Measurements from ENCODE around the gene ATP11A.
"Not testable (repeated sequence)": the region's sequence is repeated elsewhere in the genome, so short reads cannot be mapped to it uniquely, and the experiment has no call there.

ATP11A gene

DNA sequence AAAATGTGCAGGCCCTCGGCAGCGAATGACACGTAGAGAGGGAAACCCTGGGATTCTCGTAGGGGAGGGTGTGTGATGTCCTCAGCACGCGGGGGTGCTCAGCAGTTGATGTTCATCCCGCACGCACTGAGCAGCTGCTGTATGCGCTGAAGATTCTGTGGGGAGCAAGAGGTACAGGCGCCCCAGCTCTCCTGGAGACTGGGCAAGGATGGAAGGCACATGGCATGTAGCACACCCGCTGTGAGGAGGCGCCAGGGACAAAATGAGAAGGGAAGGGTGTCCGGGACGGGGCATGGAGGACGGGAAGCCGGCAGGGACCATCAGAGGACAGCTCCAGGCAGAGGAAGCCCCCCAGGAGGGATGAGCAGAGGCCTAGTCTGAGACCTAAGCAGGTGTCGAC lies 15.4 kb downstream of the ATP11A start:
- H3K9me3 ChIP-seq (ENCODE audit: control insufficient read depth, low read depth, low read length) = no peaks in the 10 kb centered on the region
- H3K4me3 ChIP-seq (ENCODE audit: low read length) = no peak overlapping the region
- no peak overlapping the region for H3K27ac ChIP-seq (ENCODE audit: low read length)
- H3K36me3 ChIP-seq (ENCODE audit: control insufficient read depth, low read depth, low read length) = no peaks in the 10 kb centered on the region
- H3K4me1 ChIP-seq (ENCODE audit: control insufficient read depth, low read depth, low read length) = peaks cover 33% of the 10 kb centered on the region
- no peak overlapping the region for H3K9ac ChIP-seq (ENCODE audit: low read length)
- no peaks in the 10 kb centered on the region for H3K27me3 ChIP-seq (ENCODE audit: control insufficient read depth, insufficient read depth, low read length)

DNA sequence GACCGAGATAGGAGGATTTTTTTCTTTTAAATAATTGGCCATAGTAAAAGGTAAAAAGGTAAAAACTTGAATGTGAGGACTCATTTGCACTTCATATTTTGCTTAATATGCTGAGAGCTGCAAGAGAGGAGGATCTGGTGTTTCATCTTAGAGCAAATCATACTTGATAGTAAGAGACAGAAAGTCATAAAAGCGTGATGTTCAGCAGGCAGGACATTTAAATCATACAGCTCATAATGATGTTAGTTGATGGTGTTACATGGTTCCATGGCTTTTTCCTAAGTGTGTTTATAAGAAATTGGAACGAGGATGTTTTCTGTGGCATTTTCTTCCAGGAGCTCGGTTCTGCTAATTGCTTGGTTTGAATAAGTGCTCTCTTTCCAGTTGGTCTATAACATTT lies 16.3 kb downstream of the ATP11A start:
- H3K27ac ChIP-seq (ENCODE audit: low read length) = no peak overlapping the region
- no peaks in the 10 kb centered on the region for H3K9me3 ChIP-seq (ENCODE audit: control insufficient read depth, low read depth, low read length)
- H3K4me3 ChIP-seq (ENCODE audit: low read length) = no peak overlapping the region
- H3K9ac ChIP-seq (ENCODE audit: low read length) = no peak overlapping the region
- no peaks in the 10 kb centered on the region for H3K36me3 ChIP-seq (ENCODE audit: control insufficient read depth, low read depth, low read length)
- no peaks in the 10 kb centered on the region for H3K27me3 ChIP-seq (ENCODE audit: control insufficient read depth, insufficient read depth, low read length)
- H3K4me1 ChIP-seq (ENCODE audit: control insufficient read depth, low read depth, low read length) = peaks cover 35% of the 10 kb centered on the region

DNA sequence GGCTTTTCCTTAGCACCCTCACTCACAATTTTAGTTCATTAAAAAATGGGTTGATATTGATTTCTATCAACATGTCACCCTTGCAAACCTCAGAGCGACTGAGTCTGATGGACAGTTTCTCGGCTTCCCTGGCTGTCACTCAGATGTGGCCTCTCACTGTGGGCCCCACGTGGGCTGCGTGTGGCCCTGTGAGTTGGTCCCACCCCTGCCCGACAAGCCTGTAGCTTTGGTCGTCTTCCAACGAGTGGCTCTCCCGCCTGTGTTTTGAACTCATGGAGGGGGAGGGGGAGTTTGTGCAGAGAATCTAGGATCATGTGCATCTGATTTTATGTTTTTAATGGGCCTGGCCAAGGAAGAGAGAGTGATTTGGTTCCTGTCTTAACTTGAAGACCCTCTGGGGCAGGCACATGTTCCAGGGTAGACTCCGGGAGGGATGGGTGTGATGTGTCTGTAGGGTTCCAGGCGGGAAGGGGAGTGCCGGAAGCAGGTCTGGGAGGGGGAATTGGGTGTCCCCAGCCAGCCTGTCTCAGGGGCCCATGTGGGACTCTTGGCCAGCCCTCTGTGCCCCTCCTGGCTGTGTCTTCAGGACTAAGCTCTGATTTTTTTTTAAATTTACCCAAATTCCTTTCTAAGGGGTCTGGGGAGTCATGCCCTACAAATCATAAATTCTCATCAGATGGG lies 18.9 kb downstream of the ATP11A start:
- H3K36me3 ChIP-seq (ENCODE audit: control insufficient read depth, low read depth, low read length) = no peaks in the 10 kb centered on the region
- H3K9ac ChIP-seq (ENCODE audit: low read length) = no peak overlapping the region
- H3K9me3 ChIP-seq (ENCODE audit: control insufficient read depth, low read depth, low read length) = no peaks in the 10 kb centered on the region
- no peak overlapping the region for H3K27ac ChIP-seq (ENCODE audit: low read length)
- H3K4me3 ChIP-seq (ENCODE audit: low read length) = no peak overlapping the region
- H3K4me1 ChIP-seq (ENCODE audit: control insufficient read depth, low read depth, low read length) = peaks cover 33% of the 10 kb centered on the region
- H3K27me3 ChIP-seq (ENCODE audit: control insufficient read depth, insufficient read depth, low read length) = no peaks in the 10 kb centered on the region

DNA sequence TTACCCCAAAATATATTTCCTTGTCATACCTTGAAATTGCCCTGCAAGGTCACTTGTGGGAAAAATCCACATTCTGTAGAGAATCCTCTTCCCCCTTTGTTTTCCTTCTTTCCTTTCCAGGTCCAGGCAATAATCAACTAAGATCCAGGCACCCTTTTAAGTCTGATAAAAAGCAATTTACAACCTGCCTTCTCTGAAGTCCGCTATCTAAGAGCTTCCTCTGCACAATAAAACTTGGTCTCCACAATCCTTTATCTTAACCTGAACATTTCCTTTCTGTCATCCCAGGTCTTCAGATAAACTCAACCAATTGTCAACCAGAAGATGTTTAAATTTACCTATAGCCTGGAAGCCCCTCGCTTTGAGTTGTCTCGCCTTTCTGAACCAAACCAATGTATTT lies 19.5 kb downstream of the ATP11A start:
- not testable (repeated sequence) for H3K36me3 ChIP-seq (ENCODE audit: control insufficient read depth, low read depth, low read length); H3K4me3 ChIP-seq (ENCODE audit: low read length); H3K9me3 ChIP-seq (ENCODE audit: control insufficient read depth, low read depth, low read length); H3K27ac ChIP-seq (ENCODE audit: low read length); H3K9ac ChIP-seq (ENCODE audit: low read length); H3K27me3 ChIP-seq (ENCODE audit: control insufficient read depth, insufficient read depth, low read length)
- peaks cover 26% of the 10 kb centered on the region for H3K4me1 ChIP-seq (ENCODE audit: control insufficient read depth, low read depth, low read length)

DNA sequence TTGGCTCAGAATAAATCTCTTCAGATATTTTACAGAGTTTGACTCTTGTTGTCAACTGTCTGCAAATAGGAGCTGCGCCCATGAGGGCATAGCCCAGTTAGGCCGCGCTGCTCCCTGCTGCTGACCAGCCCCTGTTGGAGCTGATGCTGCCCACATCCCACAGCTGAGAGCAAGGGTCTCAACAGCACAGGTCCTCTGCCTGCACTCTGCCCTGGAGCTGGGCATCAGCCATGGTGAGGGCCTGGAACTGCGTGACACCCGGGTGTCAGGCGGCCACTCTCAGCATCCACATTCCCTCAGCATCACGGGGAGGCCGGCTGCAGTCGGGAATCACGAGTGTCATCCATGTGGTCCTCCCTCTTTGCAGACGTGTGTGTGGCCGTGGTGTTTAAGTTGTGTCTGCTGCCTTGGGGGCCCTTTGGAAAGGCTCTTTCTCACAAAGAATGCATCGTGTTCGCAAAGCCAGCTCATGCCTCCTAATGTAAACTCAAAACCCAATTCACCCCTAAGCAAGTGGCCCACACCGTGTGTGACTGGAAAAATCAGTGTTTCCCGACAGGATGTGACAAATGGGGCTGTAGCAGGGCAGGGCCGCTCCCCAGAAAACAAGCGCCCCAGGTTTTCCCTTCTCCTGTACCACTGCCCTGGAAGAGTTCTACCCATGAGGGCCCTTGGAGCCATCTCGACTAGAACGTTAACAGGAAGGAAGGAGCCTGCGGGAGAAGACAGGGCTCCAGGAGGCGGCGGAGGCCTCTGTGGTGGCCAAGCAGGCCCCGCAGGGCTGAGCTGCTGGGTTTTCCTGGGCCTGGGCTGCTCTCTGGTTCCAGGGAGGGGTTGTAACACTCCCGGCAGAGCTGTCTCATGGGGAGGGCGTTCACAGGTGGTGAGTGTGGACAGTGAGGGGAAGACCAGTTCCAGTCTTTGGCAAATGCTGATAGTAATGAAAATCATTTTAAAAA lies 20.3 kb downstream of the ATP11A start:
- Histone ChIP-seq H3K27me3 (ENCODE audit: control insufficient read depth, insufficient read depth, low read length) (no peaks in the 10 kb centered on the region), H3K27ac (ENCODE audit: low read length) (no peak overlapping the region), H3K9me3 (ENCODE audit: control insufficient read depth, low read depth, low read length) (no peaks in the 10 kb centered on the region), H3K4me3 (ENCODE audit: low read length) (no peak overlapping the region), H3K4me1 (ENCODE audit: control insufficient read depth, low read depth, low read length) (peaks cover 25% of the 10 kb centered on the region), H3K9ac (ENCODE audit: low read length) (no peak overlapping the region), H3K36me3 (ENCODE audit: control insufficient read depth, low read depth, low read length) (no peaks in the 10 kb centered on the region)

DNA sequence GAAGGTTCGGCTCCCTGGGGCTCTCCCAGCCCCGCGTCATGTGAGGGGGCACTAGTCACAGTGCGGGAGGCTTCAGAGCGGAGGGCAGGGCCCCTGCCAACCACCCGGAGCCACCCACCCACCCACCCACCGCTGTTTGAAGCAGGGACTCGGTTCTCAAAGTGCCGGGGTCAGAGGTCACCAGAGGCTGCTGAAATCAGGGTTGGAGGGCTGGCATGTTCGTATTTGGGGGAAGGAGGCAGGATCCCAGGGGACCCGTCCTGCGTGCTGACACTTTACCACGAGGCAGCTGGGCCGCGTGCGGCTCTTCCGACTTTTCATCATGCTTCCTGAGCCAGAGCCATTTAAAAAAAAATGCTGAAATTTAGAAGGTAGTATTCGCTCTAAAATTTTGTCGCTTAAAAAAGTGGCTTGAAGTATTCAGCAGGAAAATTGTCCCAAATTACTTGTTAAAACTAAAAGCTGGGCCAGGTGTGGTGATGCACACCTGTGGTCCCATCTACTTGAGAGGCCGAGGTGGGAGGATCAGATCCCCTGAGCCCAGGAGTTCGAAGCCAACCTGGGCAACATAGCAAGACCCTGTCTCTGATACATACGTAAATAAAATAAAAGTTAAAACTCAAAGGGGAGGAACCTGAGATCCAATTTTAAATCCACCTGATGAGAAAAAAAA lies 21.2 kb downstream of the ATP11A start:
- H3K4me1 ChIP-seq (ENCODE audit: control insufficient read depth, low read depth, low read length) = peaks cover 24% of the 10 kb centered on the region
- no peak overlapping the region for H3K27ac ChIP-seq (ENCODE audit: low read length)
- H3K9ac ChIP-seq (ENCODE audit: low read length) = no peak overlapping the region
- no peaks in the 10 kb centered on the region for H3K9me3 ChIP-seq (ENCODE audit: control insufficient read depth, low read depth, low read length)
- H3K36me3 ChIP-seq (ENCODE audit: control insufficient read depth, low read depth, low read length) = no peaks in the 10 kb centered on the region
- H3K4me3 ChIP-seq (ENCODE audit: low read length) = peak overlapping the region; percentile 39
- no peaks in the 10 kb centered on the region for H3K27me3 ChIP-seq (ENCODE audit: control insufficient read depth, insufficient read depth, low read length)

DNA sequence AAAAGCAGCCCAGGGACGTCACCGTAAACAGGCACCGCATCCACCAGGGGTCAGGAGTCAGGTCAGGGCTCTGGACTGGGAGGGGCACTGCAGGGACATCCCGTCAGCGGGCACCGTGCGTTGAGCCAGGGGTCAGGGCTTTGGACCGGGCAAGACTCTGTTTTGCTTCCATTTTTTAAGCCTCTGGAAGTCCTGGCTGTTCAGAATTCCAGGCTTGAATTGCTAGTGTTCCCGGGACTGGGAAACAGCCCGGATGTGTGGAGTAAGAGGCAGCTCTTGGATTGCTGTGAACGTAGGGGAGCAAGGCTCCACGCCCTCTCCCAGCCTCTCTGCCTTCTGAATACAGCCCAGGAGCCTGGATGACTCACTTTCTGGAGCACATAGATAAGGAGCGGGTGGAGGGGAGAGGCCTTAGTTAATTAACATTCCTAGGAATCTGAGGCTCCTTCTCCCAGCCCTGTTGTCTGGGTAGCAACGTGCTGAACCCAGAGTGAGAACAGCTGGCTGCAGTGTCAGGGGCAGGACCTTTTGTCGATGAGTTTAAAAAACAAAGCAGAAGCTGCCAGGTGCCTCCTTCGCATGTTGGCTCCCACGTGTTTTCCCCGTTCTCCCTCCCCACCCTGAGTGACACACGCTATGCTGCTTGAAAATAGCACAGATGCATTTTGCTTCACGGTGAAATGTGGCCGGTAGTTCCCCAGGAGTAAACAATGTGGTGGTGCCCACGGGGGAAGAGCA lies 21.9 kb downstream of the ATP11A start:
- Histone ChIP-seq H3K9me3 (ENCODE audit: control insufficient read depth, low read depth, low read length) (no peaks in the 10 kb centered on the region), H3K4me3 (ENCODE audit: low read length) (peak overlapping the region; percentile 39), H3K36me3 (ENCODE audit: control insufficient read depth, low read depth, low read length) (no peaks in the 10 kb centered on the region), H3K27ac (ENCODE audit: low read length) (peak overlapping the region; percentile 85), H3K4me1 (ENCODE audit: control insufficient read depth, low read depth, low read length) (peaks cover 24% of the 10 kb centered on the region), H3K9ac (ENCODE audit: low read length) (peak overlapping the region; percentile 60), H3K27me3 (ENCODE audit: control insufficient read depth, insufficient read depth, low read length) (no peaks in the 10 kb centered on the region)

DNA sequence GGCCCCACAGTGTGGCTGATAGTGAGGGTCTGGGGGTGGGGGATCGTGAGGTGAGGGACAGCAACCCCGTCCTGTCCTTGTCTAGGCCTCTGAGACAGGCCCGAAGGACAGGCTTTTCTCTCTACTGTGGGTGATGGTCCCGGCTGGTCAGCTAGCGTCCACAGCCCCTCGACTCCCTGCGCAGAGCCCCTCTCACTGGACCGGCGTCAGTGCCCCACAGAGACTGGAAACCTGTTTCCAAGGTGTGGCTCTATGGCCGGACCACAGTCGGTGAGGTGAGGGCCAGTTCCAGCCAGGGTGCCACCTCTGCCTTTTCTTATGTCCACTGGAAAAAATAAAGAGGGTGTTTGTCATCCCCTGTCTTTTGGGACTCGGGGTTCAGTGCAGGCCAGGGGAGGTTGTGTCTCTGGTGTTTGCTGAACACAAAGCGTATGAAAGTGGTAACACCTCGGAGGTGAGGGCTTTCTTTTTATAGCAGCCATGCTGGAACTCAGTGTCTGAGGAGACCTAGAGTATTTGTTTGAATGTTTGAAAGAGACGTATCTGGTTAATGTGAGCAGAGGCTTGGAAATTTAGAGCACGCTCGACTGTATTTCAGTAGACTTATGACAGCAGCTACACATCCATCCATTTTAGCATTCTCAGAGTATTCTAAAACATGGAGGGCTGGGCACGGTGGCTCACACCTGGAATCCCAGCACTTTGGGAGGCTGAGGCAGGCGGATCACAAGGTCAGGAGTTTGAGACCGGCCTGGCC lies 22.8 kb downstream of the ATP11A start:
- H3K27ac ChIP-seq (ENCODE audit: low read length) = peak overlapping the region; percentile 85

DNA sequence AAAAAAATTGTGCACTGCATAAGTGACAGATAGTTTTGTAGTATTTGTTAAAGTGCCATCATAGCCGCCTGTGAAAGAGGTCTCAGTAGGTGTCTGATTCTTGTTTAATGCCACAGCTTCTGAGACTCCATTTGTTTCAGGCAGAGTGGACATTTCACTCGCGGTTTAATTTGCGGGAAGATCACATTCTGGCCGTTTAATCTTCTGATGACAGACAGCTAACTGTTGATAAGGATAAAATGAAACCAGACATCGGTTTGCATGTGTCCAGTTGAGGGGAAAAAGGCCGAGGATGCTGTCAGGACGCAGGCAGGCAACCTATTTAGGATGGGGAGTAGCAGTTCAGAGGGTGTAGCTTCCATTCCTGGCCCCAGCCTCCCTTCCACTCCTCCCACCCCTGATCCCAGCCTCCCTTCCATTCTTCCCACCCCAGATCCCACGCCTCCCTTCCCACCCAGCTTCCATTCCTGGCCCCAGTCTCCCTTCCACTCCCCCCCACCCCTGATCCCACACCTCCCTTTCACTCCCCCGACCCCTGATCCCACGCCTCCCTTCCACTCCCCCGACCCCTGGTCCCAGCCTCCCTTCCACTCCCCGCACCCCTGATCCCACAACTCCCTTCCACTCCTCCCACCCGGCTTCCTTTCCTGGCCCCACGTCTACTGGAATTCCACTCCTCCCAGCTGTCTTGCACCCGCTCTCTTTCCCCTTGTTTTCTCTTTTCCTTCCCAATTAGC lies 23.8 kb downstream of the ATP11A start:
- Histone ChIP-seq H3K27ac (ENCODE audit: low read length) (no peak overlapping the region), H3K9me3 (ENCODE audit: control insufficient read depth, low read depth, low read length) (no peaks in the 10 kb centered on the region), H3K27me3 (ENCODE audit: control insufficient read depth, insufficient read depth, low read length) (no peaks in the 10 kb centered on the region), H3K36me3 (ENCODE audit: control insufficient read depth, low read depth, low read length) (no peaks in the 10 kb centered on the region), H3K4me3 (ENCODE audit: low read length) (no peak overlapping the region), H3K4me1 (ENCODE audit: control insufficient read depth, low read depth, low read length) (peaks cover 24% of the 10 kb centered on the region), H3K9ac (ENCODE audit: low read length) (no peak overlapping the region)

More for the DNA sequence above, 22.8 kb downstream of the ATP11A start:
- Histone ChIP-seq H3K36me3 (ENCODE audit: control insufficient read depth, low read depth, low read length) (no peaks in the 10 kb centered on the region), H3K27me3 (ENCODE audit: control insufficient read depth, insufficient read depth, low read length) (no peaks in the 10 kb centered on the region), H3K4me3 (ENCODE audit: low read length) (peak overlapping the region; percentile 35), H3K9me3 (ENCODE audit: control insufficient read depth, low read depth, low read length) (no peaks in the 10 kb centered on the region), H3K9ac (ENCODE audit: low read length) (peak overlapping the region; percentile 60), H3K4me1 (ENCODE audit: control insufficient read depth, low read depth, low read length) (peaks cover 24% of the 10 kb centered on the region)
